CD4-positive, alpha-beta memory T cell (primary cell): Measurements from ENCODE around the gene UGT1A8. TPM values are rescaled to one million over a fixed set of nuclear protein-coding genes. Genes with fewer than 3 reads are reported as not detected.

Experiments
- CTCF ChIA-PET: fragments of 350-600 bp; sonication (Branson Sonifier 250); formaldehyde crosslinking; loops from one replicate; lab custom pipeline; 2021; ENCODE audit warnings: inconsistent platforms; ENCODE audit not compliant: partially characterized antibody; lab: Charles Lee
- POLR2A ChIA-PET: fragments of 350-600 bp; sonication (Branson Sonifier 250); formaldehyde crosslinking; loops from one replicate; lab custom pipeline; 2021; ENCODE audit not compliant: partially characterized antibody; lab: Charles Lee
- DNase-seq, 5 donors: peaks; one replicate each; pipeline versions ENCODE4 v3.0.0 to v3.0.0-alpha.2; 2020 to 2022; ENCODE audit warnings: mixed read lengths in 1 of 5
- H3K27ac ChIP-seq: one replicate; pipeline ENCODE4 v1.7.0; 2013; ENCODE audit warnings: low read depth, low read length
- H3K27me3 ChIP-seq: 2 replicates; pipeline ENCODE4 v1.7.0; 2013; ENCODE audit warnings: mild to moderate bottlenecking, low read length, moderate library complexity; ENCODE audit not compliant: insufficient read depth
- H3K36me3 ChIP-seq: 2 replicates; pipeline ENCODE4 v1.7.0; 2013; ENCODE audit warnings: mild to moderate bottlenecking, low read length, moderate library complexity; ENCODE audit not compliant: insufficient read depth
- H3K4me1 ChIP-seq: 2 replicates; pipeline ENCODE4 v1.7.0; 2013; ENCODE audit warnings: mild to moderate bottlenecking, low read length, moderate library complexity; ENCODE audit not compliant: insufficient read depth
- H3K4me3 ChIP-seq, 2 donors: one replicate each; pipeline ENCODE4 v1.7.0; 2013; ENCODE audit warnings: low read length in 2 of 2, mild to moderate bottlenecking in 1 of 2
- H3K9me3 ChIP-seq, 2 donors: one replicate each; pipeline ENCODE4 v1.7.0; 2013; ENCODE audit warnings: low read length in 2 of 2, control low read depth in 1 of 2; ENCODE audit not compliant: control insufficient read depth in 1 of 2
- H3K27ac Mint-ChIP-seq, 7 donors: one replicate each; pipeline ENCODE4 v1.8.0; 2020 to 2021; ENCODE audit warnings: mixed read lengths in 7 of 7, mild to moderate bottlenecking in 6 of 7, inconsistent platforms in 3 of 7, moderate library complexity in 3 of 7
- H3K27me3 Mint-ChIP-seq, 2 donors: one replicate each; pipeline ENCODE4 v1.8.0; 2020 to 2021; ENCODE audit warnings: mixed read lengths in 2 of 2
- H3K36me3 Mint-ChIP-seq, 2 donors: one replicate each; pipeline ENCODE4 v1.8.0; 2020 to 2021; ENCODE audit warnings: mixed read lengths in 2 of 2, inconsistent platforms in 1 of 2, mild to moderate bottlenecking in 1 of 2
- H3K4me1 Mint-ChIP-seq, 4 donors: one replicate each; pipeline ENCODE4 v1.8.0; 2020 to 2021; ENCODE audit warnings: mixed read lengths in 4 of 4, mild to moderate bottlenecking in 1 of 4
- H3K4me3 Mint-ChIP-seq, 8 donors: one replicate each; pipeline ENCODE4 v1.8.0; 2020 to 2021; ENCODE audit warnings: mixed read lengths in 8 of 8, mild to moderate bottlenecking in 7 of 8, moderate library complexity in 6 of 8, inconsistent platforms in 3 of 8
- H3K9me3 Mint-ChIP-seq, 8 donors: one replicate each; pipeline ENCODE4 v1.8.0; 2020 to 2021; ENCODE audit warnings: mixed read lengths in 8 of 8, mild to moderate bottlenecking in 5 of 8, inconsistent platforms in 3 of 8, moderate library complexity in 1 of 8
- intact Hi-C: fragments of 100-400 bp; cut with micrococcal nuclease; formaldehyde crosslinking; loops from one replicate; pipeline ENCODE4 v1.15.1; 2023
- polyA plus RNA-seq, 2 donors: library from polyadenylated mRNA; unstranded; fragments of 300-500 nt; fragmentation: Illumina TruSeq; gene quantifications; one replicate each; pipeline ENCODE4 v1.2.3, GENCODE V29; 2021
- total RNA-seq, 2 experiments: library from RNA; stranded (reverse); gene quantifications; one replicate each; pipeline ENCODE4 v1.2.3, GENCODE V29; 2021

The UGT1A8 gene
- total and polyA plus RNA-seq, 4 experiments from 2014 or later: not detected

DNA sequence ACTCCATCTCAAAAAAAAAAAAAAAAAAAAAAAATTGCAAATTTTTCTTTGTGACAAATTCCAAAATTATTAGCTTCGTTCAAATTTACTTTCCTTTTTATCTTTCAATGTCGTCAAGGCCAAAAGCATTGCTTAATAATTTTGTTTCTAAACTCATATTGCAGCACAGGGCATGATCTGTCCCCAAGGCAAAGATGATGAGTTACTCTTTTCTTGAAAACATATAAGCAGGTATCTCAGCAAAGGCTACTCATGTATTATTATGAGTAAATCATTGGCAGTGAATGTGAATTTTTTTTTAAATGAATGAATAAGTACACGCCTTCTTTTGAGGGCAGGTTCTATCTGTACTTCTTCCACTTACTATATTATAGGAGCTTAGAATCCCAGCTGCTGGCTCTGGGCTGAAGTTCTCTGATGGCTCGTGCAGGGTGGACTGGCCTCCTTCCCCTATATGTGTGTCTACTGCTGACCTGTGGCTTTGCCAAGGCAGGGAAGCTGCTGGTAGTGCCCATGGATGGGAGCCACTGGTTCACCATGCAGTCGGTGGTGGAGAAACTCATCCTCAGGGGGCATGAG is 64.2 kb downstream of the UGT1A8 start, which contains the start of gene UGT1A7:
Gene UGT1A7, plus strand, starts transcription at position 381 of the 579 bp plus-strand sequence. Its CDS starts 37 bp downstream, at position 418.
- peaks cover 13 to 18% of the 10 kb centered on the region in 2 donors for H3K27me3 Mint-ChIP-seq
- intact Hi-C loops: no loop called here
- no peaks in the 10 kb centered on the region for H3K36me3 Mint-ChIP-seq
- H3K9me3 ChIP-seq: no peaks in the 10 kb centered on the region
- H3K27ac Mint-ChIP-seq: no peak within 1 kb of the TSS
- no peak within 1 kb of the TSS for H3K4me3 ChIP-seq
- H3K4me1 Mint-ChIP-seq: no peaks in the 10 kb centered on the region
- no peaks in the 10 kb centered on the region for H3K4me1 ChIP-seq
- no peak within 1 kb of the TSS for H3K27ac ChIP-seq
- no peaks in the 10 kb centered on the region for H3K9me3 Mint-ChIP-seq
- ChIA-PET POLR2A (no interaction called here), CTCF (no interaction called here)
- H3K36me3 ChIP-seq: no peaks in the 10 kb centered on the region
- no peak for DNase-seq
- no peaks in the 10 kb centered on the region for H3K27me3 ChIP-seq
- H3K4me3 Mint-ChIP-seq: no peak within 1 kb of the TSS

DNA sequence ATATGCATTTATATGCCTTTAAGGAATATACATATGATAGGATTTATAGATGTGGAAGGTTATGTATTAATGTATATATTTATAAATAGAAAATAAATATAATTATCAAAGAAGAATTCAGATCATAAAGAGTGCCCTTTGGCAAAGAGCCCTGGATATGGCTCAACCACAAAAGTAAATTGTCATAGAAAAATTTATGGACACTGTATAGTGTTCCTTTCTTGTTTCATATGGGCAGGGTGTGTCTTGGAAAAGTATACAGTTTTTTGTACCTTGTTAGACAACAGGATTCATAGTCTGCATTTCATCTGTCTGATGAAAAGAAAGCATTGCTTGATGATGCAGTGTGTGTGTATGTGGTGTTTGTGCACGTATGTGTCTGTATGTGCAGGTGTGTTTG is 67.2 kb downstream of the UGT1A8 start:
- no peaks in the 10 kb centered on the region for H3K4me1 Mint-ChIP-seq
- CTCF ChIA-PET: no interaction called here

DNA sequence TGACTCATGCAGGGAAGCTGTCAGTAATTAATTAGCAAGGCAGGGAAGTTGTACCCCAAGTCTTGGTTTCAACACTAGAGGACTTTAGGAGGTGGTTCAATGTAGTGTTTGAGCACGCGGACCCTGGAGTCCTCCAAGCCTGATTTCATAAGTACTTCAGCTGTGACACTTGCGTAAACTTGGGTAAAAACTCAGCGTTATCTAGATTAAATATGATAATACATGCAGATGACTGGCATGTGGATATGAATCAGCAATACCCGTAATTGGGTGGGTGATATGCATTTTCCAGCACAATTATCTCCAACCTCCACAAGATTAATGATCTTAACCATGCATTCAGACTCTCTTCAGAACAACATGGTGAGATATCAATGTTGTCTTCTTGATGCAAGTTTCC is 69.5 kb downstream of the UGT1A8 start:
- H3K9me3 Mint-ChIP-seq: peaks cover 0 to 1% (median 0%) of the 10 kb centered on the region in 8 donors

More for the DNA sequence above, 67.2 kb downstream of the UGT1A8 start:
- no peak overlapping the region for H3K4me3 ChIP-seq
- H3K36me3 ChIP-seq: no peaks in the 10 kb centered on the region
- Mint-ChIP-seq H3K9me3 (peaks cover 0 to 1% (median 0%) of the 10 kb centered on the region in 8 donors), H3K27me3 (peaks cover 12 to 20% of the 10 kb centered on the region in 2 donors), H3K4me3 (no peak overlapping the region), H3K27ac (no peak overlapping the region), H3K36me3 (no peaks in the 10 kb centered on the region)
- no peak for DNase-seq
- no peaks in the 10 kb centered on the region for H3K27me3 ChIP-seq
- POLR2A ChIA-PET: no interaction called here
- no peaks in the 10 kb centered on the region for H3K9me3 ChIP-seq
- H3K27ac ChIP-seq: no peak overlapping the region
- intact Hi-C loops: no loop called here
- H3K4me1 ChIP-seq: no peaks in the 10 kb centered on the region

DNA sequence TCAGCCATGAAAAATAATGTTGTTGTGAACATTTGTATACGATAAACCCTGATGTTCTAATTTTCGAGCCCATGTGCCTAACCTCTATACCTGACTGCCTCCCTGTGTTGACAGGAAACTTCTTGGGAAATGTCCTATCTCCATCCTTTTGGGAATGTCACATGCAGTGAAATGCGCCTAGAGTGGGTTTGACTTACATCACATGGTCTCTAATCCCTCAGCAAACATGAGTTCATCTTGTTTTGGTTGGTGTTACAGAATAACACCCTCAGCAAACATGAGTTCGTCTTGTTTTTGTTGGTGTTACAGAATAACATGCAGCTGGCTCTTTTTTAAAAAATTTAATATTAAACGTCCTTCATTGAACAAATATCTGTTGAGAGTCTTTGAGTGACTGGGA is 70.9 kb downstream of the UGT1A8 start:
- no peaks in the 10 kb centered on the region for H3K9me3 ChIP-seq
- no peaks in the 10 kb centered on the region for H3K36me3 ChIP-seq
- H3K9me3 Mint-ChIP-seq: peaks cover 0 to 1% (median 0%) of the 10 kb centered on the region in 8 donors
- intact Hi-C loops: no loop called here
- H3K4me1 ChIP-seq: no peaks in the 10 kb centered on the region
- no peak overlapping the region for H3K27ac Mint-ChIP-seq
- POLR2A ChIA-PET: no interaction called here
- no peak overlapping the region for H3K4me3 Mint-ChIP-seq
- CTCF ChIA-PET: no interaction called here
- no peak overlapping the region for H3K27ac ChIP-seq
- H3K36me3 Mint-ChIP-seq: no peaks in the 10 kb centered on the region
- H3K27me3 Mint-ChIP-seq: peaks cover 10 to 25% of the 10 kb centered on the region in 2 donors
- no peaks in the 10 kb centered on the region for H3K27me3 ChIP-seq
- no peaks in the 10 kb centered on the region for H3K4me1 Mint-ChIP-seq
- H3K4me3 ChIP-seq: no peak overlapping the region
- no peak for DNase-seq

More for the DNA sequence above, 69.5 kb downstream of the UGT1A8 start:
- Histone ChIP-seq H3K9me3 (no peaks in the 10 kb centered on the region), H3K27me3 (no peaks in the 10 kb centered on the region), H3K36me3 (no peaks in the 10 kb centered on the region), H3K4me1 (no peaks in the 10 kb centered on the region), H3K4me3 (no peak overlapping the region), H3K27ac (no peak overlapping the region)
- Mint-ChIP-seq H3K27ac (no peak overlapping the region), H3K27me3 (peaks cover 10 to 19% of the 10 kb centered on the region in 2 donors), H3K36me3 (no peaks in the 10 kb centered on the region), H3K4me1 (no peaks in the 10 kb centered on the region), H3K4me3 (no peak overlapping the region)
- POLR2A ChIA-PET: no interaction called here
- CTCF ChIA-PET: no interaction called here
- intact Hi-C loops: no loop called here
- DNase-seq: no peak

DNA sequence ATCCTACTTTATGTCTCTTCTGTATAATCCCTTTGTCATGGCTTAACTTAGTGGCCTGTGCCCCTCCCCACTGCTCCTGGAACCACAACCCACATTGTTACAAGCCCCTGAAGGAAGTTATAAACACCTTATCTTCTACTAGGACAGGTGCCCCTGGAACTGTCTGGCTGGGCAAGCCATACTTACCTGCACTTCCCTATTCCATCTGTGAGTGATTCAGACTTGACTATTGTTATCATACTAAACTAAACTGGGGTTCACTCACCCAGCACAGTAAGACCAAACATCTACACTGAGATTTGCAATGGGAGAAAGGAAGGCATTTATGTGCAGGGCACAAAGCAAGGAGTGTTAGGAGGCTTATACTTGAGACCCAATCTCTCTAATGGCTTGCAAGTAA is 71.6 kb downstream of the UGT1A8 start:
- Mint-ChIP-seq H3K27ac (no peak overlapping the region), H3K27me3 (peaks cover 10 to 27% of the 10 kb centered on the region in 2 donors), H3K4me1 (no peaks in the 10 kb centered on the region), H3K36me3 (no peaks in the 10 kb centered on the region), H3K9me3 (peaks cover 0 to 1% (median 0%) of the 10 kb centered on the region in 8 donors), H3K4me3 (no peak overlapping the region)
- intact Hi-C loops: no loop called here
- ChIA-PET POLR2A (no interaction called here), CTCF (no interaction called here)
- Histone ChIP-seq H3K36me3 (no peaks in the 10 kb centered on the region), H3K27me3 (no peaks in the 10 kb centered on the region), H3K27ac (no peak overlapping the region), H3K4me1 (no peaks in the 10 kb centered on the region), H3K4me3 (no peak overlapping the region), H3K9me3 (no peaks in the 10 kb centered on the region)
- no peak for DNase-seq

DNA sequence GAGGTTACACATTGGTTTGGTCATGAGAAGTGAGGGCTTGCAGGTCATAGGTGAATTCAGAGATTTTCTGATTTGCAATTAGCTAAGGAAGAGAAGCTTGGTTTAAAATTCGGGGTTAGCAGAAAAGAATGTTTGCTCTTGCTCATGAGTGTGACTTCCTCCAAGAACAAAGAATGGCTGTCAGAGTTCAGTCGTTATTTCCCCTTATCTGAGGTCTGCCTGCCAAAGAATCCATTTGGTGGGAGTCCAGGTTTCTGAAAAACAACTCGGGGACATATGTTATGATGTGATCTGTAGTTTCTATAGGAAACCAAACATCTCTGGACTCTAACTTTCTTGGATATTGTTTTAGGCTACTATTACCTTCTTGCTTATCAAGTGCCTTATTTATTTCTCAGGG is 72.1 kb downstream of the UGT1A8 start:
- ChIA-PET CTCF (no interaction called here), POLR2A (no interaction called here)
- intact Hi-C loops: no loop called here
- H3K27me3 ChIP-seq: no peaks in the 10 kb centered on the region
- no peak for DNase-seq
- Mint-ChIP-seq H3K27me3 (peaks cover 10 to 27% of the 10 kb centered on the region in 2 donors), H3K36me3 (no peaks in the 10 kb centered on the region), H3K27ac (no peak overlapping the region), H3K9me3 (peaks cover 0 to 1% (median 0%) of the 10 kb centered on the region in 8 donors), H3K4me3 (no peak overlapping the region), H3K4me1 (no peaks in the 10 kb centered on the region)
- no peak overlapping the region for H3K4me3 ChIP-seq
- no peak overlapping the region for H3K27ac ChIP-seq
- H3K36me3 ChIP-seq: no peaks in the 10 kb centered on the region
- H3K9me3 ChIP-seq: no peaks in the 10 kb centered on the region
- no peaks in the 10 kb centered on the region for H3K4me1 ChIP-seq

DNA sequence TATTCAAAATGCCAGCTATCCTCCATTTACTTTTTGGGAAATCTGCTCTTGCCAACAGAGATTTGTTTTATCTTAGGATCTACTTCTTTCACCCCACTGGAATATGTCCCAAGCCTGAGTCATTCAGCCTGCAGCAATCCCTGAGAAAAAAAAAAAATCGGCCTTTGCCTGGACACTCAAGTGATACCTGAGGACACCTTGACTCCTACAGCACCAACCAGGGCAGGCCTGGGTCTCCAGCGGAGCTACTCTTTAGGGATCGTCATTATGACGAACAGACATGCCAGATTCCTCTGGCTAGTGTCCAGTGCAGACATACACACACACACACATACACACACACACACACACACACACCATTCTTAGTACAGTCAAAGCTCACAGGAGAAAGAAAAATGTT is 73.0 kb downstream of the UGT1A8 start:
- ChIA-PET POLR2A (no interaction called here), CTCF (no interaction called here)
- Histone ChIP-seq H3K4me1 (no peaks in the 10 kb centered on the region), H3K36me3 (no peaks in the 10 kb centered on the region), H3K27me3 (no peaks in the 10 kb centered on the region), H3K4me3 (no peak overlapping the region), H3K27ac (no peak overlapping the region), H3K9me3 (no peaks in the 10 kb centered on the region)
- Mint-ChIP-seq H3K36me3 (no peaks in the 10 kb centered on the region), H3K4me1 (no peaks in the 10 kb centered on the region), H3K4me3 (no peak overlapping the region), H3K9me3 (peaks cover 0 to 1% (median 0%) of the 10 kb centered on the region in 8 donors), H3K27ac (no peak overlapping the region), H3K27me3 (peaks cover 8 to 27% of the 10 kb centered on the region in 2 donors)
- intact Hi-C loops: no loop called here
- DNase-seq: no peak
